Ecto neural progenitor cell (in vitro differentiated cells): ENCODE measurements around the gene C5orf22.
"Not testable (repeated sequence)": the region's sequence is repeated elsewhere in the genome, so short reads cannot be mapped to it uniquely, and the experiment has no call there.

Experiments used
- DNase-seq: peaks from one replicate; pipeline ENCODE4 v3.0.0-alpha.2; 2018; ENCODE audit warnings: low spot score

The C5orf22 gene

DNA sequence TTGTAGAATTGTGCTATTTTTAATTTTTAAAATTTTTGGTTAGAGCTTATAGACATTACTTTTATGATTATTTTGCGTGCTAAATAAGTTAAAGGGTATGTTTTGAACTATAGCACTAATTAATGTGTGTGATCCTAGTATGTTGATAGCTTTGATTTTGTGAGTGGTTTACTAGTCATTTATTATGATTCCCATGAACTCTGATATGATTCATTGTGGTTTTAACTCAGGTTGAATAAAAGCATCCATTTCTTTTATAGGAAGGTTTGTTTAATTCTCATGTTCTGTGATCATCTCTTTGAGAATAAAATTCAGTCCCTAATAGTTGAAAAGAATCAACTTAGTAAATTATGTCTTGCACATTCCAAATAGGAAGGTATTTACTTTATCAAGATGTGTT is 22.5 kb downstream of the C5orf22 start:
- DNase-seq = no peak

DNA sequence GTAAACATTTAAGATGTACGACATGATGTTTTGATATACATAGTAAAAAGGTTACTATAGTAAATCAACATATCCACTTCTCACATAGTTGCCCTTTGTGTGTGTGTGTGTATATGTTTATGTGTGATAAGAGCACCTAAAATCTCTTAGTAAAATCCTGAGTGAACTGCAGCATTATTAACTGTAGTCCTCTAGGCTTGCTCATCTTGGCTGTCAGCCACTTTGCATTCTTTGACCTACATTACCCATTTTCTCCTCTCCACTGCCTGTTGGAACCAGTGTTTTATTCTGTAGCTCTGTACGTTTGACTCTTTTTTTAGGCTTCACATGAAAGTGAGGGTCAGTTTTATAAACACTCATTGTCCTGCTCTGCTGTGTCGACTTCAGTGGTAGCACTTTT is 24.4 kb downstream of the C5orf22 start:
- no peak for DNase-seq

DNA sequence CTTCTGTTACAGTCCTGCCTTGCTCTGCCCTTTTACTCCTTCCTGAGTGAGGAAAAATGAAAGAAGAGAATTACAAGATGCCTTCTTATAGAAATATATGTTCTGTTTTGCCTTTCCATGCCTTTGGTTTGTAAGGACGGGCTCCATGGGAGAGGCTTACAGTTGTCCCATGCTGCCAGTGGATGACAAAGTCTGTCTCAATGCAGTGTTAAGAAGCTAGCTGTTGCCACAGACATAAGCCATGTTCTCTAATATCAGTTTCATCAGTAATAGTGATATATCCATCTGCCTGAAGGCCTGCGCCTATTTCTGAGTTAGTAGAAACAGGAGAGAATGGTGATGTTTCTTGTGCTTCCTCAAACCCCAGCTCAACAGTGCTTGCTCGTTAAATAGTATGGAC is 27.8 kb downstream of the C5orf22 start:
- no peak for DNase-seq

DNA sequence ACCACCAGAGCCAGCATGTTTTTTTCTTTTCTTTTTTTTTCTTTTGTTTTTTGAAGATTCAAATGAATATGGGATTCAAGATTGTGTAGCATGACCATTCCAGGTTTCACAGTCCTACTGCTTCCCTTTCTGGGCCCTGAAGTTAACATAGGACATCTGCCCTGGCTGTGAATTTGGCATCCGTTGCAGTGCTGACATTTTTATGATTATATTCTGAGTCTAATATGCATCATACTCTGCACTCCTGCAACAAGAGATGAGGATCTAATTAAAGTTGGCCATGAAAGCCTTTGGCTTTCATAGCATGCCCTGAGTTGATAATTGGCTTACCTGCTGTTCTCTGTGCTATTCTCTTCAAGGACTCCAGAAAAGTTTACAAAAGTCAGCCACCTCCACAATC is 29.8 kb downstream of the C5orf22 start:
- DNase-seq = no peak

DNA sequence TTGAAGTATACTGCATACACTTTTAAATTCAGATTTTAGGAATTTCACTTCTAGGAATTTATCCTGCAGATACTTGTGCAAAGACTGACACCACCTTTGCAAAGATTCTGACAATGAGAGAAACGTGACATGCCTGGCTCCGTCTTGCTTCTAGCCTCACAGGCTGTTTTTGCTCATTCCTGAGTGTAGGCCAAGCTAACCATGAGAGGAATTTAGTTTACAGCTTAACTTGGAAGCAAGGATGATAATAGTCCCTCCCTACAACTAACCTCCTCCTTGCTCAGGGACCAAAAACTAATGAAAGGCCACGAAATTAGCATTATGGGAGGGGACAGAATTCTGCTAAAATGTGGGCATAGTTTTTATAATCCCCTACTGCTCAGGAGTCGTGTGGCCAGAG is 31.1 kb downstream of the C5orf22 start:
- no peak for DNase-seq

DNA sequence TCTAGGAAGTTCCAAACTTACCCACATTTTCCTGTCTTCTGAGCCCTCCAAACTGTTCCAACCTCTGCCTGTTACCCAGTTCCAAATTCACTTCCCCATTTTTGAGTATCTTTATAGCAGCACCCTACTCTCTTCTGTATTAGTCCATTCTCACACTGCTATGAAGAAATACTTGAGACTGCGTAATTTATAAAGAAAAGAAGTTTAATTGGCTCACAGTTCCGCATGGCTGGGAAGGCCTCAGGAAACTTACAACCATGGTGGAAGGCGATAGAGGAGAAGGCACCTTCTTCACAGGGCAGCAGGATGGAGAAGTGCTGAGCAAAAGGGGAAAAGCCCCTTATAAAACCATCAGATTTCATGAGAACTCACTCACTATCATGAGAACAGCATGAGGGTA is 34.3 kb downstream of the C5orf22 start:
- DNase-seq = not testable (repeated sequence)

DNA sequence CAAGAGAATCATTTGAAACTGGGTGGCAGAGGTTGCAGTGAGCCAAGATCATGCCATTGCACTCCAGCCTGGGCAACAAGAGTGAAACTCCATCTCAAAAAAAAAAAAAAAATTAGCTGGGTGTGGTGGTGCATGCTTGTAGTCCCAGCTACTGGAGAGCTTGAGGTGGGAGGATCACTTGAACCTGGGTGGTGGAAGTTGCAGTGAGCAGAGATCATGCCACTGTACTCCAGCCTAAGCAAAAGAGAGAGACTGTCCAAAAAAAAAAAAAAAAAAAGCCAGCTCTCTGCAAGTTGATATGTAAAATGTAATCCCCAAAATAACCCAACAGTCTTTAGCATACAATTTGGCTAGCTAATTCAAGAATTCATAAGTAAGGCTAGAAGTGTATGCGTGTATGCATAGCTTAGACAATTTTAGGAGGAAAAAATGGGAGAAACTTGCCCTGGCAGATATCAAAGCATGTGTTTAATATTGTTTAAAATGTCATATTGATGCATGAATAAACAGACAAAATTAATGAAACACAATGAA is 36.3 kb downstream of the C5orf22 start:
- DNase-seq = no peak

DNA sequence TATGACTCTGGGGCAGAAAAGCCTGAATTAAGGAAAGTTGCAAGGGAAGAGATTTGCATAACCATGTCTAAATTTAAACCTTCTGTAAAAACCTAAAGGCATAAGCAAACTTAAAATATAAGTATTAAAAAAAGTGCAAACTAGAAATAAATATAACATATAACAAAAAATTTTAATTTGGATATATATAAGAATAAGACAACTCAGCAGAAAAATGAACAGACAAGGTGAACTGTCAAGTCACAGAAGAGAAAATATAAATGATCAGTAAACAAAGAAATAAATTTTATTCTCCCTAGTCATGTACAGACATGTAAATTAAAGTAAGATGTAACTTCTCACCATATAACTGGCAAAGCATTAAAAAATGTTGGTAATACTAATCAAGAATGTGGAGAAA is 37.0 kb downstream of the C5orf22 start:
- DNase-seq = no peak

DNA sequence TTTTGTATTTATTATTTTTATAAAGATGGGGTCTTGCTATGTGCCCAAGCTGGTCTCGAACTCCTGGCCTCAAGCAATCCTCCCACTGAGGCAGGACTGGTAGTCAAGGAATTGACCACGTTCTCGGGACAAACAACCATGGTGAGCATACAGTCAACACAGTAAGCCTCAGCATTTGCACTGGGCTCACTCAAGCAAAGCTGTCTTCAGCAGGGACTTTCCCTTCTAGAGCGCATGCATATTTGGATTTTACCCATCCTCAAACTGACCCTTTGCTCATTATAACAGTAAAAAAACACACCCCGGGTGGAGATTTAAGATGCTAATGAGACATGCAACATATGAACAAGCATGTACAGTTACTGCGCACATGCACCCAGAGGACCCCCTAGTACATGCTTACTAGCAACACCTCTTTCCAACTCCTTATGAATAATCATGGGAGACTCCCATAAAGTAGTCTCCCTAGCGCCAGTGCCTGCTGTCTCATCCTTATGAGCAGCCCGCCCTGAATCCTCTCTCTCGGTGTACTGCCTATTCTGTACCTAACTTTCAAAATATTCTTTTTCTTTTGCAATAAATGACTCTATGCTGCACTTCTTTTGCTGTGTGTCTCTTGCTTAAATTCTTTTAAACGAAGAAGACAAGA is 41.5 kb downstream of the C5orf22 start:
- DNase-seq = no peak

DNA sequence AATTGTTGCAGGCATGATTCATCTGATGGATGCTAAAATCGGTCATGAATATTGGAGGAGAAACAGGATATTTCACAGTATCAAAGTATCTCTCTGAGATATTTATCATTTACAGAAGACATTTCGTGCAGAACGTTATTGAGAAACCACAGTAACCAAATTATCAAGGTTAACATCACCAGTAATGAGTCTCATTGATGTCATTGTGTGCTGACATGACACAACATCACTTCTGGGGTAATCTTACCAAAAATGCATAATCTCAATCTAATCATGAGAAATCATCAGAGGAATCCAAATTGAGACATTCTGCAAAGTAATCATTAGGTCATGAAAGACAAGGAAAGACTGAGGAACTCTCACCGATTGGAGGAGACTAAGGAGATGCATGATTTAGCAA is 42.7 kb downstream of the C5orf22 start:
- DNase-seq = no peak

DNA sequence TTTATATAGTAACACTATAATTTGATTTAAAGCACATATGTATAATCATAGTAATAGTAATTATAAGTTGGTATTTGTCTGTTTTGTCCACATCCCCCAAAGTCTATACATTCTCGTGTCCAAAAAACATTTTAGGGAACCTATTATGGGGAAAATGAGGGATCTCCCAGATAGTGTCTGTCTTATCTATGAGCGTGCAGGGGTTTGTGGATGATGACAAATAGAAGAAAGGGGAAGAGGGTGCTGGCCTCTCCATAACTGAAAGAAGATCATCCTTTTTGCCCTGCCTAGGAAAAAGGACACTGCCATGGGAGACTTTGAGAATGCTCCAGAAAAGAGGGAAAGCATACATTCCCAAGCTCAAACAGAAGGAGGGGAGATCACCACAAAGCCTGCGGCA is 45.3 kb downstream of the C5orf22 start:
- no peak for DNase-seq

DNA sequence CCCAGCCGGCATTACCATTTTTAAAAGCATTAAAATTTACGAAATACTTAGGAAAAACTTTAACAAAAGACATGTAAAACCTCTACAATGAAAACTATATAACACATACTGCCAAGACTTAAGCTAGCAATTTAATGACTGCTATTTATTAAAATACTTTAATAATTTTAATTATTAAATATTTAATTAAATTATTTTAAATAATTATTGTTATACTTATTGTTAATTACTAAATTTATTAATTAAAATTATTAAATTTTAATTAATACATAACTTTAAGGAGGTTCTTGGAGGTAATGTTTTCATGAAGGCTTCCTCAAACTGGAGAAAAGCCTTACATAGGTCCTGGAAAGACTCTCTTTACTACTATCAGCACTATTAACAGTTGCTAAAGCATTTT is 47.5 kb downstream of the C5orf22 start:
- DNase-seq = no peak

DNA sequence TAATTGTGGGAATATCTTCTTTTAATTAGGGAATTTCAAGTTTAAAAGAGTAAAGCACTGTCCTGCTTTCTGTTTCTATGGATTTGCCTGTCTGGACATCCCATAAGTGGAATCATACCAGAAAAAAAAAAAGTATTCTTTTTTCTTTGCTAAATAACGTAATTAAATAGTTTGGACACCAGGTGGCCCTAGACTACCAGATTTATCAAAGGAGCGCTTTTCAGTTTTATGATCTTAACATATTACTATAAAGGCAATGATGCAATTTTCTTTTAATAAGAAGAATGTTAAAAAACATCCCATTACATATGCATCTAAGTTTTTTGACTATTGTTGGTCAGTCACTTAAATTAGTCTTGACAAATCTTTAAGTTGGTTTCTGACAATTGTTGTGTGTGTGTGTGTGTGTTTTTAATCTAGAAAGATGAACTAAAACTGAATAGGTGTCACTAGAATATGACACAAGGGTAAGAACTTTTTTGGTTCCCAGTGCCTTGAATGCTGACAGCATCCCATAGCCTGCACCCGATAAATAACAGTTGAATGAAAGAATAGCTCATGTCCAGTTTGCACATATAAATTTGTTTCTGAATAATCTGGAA is 49.5 kb downstream of the C5orf22 start:
- no peak for DNase-seq

DNA sequence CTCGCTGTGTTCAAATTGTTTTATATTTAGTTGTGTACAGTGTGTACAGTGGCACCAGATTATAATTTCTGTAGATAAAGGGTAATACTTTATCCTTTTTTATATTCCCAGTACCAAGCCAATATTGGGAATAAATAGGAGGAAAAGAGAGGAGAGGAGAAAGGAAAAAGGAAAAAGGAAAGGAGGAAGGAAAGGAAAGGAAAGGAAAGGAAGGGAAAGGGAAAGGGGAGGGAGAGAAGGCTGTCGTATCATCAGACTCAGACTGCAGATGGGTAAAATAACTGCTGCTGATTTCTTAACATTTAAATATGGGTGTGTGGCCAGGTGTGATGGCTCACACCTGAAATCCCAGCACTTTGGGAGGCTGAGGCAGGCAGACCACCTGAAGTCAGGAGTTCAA is 51.0 kb downstream of the C5orf22 start:
- no peak for DNase-seq

DNA sequence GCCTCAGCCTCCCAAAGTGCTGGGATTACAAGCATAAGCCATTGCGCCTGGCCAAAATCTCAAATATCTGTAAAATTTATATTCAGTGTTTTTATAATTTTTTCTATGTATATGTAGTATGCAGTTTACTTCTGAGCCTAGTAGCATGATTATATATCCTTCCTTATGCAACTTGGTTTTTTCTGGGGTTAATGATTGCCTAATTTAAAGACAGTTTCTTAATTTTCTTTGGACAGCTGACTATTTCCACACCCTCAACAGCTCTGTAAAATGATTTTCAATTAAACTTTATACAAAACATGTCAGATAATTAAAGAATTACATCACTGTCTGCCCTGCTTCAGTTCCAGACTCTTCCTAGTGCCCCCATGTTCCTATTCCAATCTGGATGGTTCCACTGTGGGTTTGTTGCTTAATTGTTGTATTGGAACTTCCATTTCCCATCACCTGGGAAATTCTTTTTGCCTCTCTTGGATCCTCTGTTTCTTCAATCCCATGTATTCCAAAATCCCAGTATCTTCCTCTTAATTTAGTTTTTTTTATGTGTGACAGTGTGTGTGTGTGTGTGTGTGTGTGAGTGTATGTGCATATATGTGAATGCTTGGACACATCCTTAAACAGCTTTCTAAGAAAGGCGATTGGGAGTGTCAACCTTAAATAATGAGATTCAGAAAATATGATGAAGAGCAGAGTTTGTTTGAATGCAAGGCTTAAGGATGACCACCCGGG is 53.2 kb downstream of the C5orf22 start:
- no peak for DNase-seq

DNA sequence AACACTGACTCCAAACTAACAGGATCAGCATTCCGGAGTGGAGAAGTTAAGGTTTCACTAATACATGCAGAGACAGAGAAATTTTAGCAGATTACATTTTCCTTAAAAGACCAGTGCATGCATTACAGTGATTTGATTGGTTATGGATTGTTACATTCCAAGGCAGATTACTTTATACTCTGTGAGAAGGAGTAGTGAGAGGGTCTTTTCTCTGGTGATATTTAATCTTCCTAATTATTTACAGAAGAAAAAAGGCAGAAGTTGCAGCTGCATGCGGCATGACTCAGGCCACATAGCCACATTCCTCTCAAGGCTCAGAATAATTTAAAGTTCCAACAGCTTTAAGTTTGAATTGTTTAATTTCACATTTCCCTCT is 53.8 kb downstream of the C5orf22 start:
- no peak for DNase-seq

DNA sequence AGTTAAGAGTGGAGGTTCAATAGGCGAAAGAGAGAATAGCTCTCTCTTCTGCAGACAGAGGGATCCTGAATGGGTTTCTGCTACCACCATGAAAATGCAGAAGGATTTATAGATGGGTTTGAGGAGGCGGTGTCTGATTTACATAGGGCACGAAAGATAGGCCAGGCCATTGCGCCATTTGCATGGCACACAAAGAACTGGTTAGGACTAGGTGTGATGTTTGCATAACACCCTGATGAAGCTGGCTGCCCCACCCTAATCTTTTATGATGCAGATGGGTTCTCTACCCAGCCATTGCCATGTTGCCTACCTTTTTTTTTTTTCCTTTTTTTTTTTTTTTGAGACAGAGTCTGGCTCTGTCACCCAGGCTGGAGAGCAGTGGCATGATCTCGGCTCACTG is 55.4 kb downstream of the C5orf22 start:
- DNase-seq = no peak

DNA sequence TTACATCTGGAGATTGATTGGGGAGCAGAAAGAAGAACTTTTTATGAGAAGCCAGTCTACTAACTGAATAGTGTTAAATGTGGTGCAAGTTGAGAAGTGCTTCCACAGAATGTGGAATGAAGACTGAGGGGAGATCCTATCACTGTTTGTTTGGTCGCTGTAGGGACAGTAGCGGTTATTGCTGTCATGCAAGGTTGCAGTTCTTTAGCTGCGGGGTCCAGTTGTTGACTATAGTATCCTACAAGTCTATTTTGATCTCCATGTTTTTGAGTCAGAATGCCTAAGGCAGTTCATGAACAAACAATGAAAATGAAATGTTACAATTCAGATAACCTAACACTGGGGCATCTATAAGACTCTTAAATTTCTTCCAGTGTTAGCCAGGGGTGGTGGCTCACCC is 61.6 kb downstream of the C5orf22 start:
- DNase-seq = no peak

DNA sequence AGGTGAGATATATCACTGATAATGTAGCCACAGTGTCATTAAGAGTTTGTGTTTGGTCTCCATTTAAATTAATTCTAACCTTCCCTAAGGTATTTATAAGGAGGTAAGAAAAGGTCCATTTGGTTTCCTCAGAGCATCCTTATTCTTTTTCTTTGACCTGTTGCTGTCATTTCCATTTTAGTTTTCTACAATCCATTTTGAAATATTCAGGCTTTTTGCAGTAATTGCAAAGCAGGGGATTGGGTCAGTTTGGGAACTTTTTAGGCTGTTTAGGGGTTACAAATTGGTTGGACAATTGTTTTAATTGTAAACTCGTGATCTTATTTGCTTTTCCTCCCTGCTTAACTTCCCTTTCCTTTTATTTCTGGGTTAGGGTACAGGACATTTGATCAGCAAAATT is 64.3 kb downstream of the C5orf22 start:
- DNase-seq = no peak

DNA sequence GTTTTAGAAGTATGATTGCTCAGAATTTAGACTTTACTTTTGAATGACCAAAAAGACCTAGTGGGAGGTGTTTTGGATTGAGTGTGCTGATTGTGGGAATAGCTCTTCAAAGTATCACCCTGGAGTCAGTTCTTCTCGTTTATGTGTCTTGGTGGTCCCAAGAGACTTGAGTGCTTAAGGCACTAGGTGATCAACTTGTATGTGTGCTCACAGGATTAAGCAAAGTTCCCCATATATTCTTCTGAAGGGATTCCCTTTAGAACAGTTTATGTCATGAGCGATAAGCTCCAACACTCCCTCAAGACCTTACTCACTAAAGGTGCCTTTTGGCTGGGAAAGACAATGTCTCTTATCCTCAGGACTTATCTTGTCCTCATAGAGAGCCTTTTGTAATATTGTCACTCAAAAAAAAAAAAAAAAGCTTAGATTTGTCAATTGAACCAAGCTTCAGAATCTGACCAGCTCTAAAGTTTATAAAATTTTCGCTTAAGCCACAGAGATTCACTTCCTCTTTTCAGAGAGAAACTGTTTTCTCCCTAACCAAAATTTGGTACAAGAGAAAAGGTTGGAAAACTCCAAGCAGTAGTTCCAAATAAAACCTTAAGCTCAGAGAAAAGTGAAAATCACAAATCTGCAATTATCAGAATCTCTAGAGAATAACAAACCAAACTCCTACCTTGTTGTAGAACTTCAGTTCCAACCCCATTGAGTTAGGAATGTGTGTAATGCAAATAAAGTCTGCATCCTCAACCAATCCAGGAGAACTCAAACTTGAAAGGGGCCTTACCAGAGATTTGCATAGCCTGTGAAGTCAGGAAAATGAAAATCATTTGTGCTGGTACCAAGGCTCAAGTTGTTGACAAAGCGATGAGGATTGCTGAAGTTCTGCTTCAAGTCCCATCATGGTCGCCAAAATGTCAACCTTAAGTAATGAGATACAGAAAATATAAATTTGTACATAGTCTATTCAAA is 66.8 kb downstream of the C5orf22 start:
- DNase-seq = no peak

DNA sequence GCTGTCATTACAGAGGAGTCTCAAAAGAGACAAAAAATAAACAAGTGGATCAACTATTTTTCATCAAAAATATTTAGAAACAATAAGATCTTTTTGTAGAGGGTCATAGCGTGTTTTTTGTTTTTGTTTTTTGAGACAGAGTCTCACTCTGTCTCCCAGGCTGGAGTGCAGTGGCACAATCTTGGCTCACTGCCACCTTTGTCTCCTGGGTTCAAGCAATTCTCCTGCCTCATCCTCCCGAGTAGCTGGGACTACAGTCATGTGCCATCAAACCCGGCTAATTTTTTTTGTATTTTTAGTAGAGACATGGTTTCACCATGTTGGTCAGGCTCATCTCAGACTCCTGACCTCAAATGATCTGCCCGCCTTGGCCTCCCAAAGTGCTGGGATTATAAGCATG is 70.2 kb downstream of the C5orf22 start:
- not testable (repeated sequence) for DNase-seq

DNA sequence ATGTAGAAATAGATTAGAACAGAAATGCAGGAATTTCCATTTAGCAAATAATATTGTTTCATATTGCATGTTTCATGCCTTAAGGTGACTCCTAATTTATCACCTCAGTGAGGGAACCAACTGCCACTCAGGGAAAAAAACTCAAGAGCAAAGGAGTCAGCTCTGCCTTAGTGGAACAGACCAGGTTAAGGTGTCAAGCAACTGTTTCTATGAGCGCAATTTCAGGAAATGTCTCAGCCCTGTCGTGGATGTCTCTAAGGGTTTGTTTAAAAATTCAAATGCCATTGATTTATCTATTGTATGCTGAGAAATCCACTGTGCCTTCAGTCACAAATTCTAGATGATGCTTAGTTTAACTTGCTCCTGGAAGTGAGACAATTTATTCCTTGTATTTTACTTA is 72.1 kb downstream of the C5orf22 start:
- DNase-seq = no peak
